Stimulated activated CD8-positive, alpha-beta memory T cell treated with anti-CD3 and anti-CD28 coated beads, Interleukin-15, amount 100 ng/mL, for 4 hours (primary cell): ENCODE results near the gene NUB1.

Source experiments
- DNase-seq, 2 donors: peaks; one replicate each; pipeline ENCODE4 v3.0.0-alpha.2; 2020; ENCODE audit warnings: low read depth in 2 of 2

NUB1 gene

DNA sequence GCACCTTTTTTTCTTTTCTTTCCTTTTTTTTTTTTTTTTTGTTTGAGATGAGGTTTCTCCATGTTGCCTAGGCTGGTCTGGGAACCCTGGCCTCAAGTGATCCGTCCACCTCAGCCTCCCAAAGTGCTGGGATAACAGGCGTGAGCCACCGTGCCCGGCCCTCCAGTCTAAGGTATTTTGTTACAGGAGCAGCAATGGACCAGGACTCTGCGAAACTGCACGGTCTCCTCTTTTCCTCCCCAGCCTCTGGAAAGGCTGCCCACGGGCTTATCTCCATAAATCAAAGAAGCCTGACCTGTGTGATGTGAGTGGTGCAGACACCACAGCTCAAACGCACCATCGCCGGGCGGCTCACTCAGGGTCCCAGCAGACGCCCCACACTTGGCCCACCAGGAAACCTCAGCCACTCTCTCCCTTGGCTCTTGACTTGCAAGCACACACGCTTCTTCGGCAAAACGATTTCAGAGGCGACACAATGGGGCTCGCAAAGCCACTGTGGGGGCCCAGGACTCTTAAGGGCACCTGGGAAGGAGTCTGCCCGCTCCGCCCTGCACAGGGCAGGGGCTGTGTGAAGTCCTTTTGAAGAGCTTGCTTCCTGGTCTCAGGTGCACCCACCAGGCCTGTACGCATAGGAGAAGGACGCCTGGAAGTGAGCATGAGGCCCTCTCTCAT lies 47.6 kb downstream of the NUB1 start:
- no peak for DNase-seq

DNA sequence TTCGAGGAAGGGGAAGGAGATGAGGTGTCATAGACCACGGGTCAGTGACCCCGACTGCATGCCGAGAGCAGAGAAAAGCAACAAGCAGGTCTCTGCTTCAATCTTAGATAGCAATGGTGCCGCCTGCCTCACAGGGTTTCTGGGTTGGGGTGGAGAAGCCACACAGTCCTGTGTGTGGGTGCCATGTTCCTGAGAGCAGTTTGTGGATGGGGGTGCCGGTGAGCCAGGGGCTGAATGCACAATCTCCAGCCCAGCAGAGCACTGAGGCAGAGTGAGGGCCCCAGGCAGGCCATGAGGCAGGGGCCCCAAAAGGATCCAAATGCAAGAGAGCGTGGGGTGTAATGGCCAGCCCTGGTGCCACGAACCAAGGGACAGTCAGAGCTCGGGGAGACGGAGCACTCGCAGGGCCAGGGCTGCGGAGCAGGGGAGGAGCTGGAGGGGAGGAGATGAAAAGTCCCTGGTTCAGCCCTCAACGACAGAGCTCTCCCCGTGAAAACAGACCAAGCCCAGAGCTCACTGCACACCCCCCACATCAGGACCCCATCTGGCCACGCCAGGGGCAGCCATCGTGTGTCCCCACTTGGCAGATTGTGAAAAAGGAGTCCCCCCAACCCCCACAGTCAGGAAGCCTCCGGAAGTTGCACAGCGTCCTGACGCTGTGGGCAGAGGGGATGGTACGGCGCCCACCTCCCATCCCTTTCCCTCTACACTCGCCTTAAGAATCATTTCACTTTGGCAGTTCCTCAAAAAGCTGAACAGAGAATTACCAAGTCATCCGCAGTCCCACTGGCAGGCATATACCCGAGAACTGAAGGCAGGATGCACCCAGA lies 48.4 kb downstream of the NUB1 start:
- DNase-seq, result no peak

DNA sequence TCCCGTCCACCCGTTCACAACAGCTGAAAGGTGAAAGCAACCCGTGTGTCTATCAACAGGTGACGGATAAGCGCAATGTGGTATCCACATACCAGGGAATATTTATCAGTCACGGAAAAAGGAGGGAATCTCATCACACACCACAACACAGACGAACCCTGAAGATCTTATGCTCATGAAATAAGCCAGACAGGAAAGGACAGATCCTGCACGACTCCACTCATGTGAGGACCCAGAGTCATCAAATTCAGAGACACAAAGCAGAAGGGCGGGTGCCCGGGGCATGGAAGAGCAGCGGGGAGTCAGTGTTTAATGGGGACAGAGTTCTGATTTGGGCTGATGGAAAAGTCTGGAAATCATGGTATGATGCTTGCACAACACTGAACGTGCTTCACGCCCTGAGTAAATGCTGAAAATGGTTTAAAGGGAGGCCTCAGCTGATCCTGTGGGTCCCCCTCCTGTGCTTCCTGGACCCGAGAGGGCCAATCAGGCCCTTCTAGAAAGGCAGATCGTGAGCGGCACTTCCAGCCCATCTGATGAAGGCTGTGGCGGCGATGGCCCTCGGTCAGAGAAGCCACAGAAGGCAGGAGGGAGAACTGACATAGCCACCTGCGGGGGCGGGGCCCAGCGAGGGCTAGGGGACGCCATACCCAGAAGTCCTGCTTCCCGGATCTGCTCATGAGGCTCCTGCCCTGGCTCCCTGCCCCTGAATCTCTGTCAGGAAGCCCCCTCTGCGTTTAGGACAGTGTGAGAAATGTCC lies 49.2 kb downstream of the NUB1 start:
- DNase-seq, result no peak

DNA sequence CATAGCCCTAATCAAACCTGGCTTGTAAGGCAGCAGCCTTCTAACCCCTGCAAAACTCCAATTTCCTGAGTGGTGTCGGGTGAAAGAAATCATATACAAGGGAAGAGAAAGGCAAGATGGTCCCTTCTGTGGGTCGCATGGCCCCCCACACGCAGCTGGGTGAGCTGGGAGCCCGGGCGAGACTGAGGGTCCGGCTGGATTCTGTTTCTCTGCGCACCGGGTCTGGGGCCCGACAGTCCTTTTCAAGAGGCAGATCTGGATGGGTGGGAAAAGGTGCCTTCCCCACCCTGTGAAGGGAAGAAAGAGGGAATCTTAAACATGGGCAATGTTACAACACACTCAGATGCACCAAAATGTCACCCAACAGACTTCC lies 49.7 kb downstream of the NUB1 start:
- DNase-seq, result no peak

DNA sequence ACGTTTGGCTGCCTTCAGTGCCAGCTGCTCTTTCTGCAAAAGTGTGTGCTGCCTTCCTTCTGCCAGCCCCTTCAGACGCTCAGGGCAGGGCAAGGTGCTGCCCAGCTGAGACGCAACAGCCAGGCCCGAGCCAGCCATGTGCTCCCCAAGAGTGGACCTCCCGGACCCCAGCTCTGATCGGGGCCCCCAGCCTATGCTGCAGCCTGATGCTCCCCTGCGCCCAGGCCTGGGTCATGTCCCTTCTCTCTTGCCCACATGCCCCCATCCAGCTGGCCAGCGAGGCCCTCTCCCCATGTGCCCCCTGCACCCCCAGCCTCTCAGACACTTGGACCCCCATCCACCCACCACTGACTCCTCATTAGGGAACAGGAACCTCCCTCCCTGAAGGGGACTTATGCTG lies 50.4 kb downstream of the NUB1 start:
- no peak for DNase-seq

DNA sequence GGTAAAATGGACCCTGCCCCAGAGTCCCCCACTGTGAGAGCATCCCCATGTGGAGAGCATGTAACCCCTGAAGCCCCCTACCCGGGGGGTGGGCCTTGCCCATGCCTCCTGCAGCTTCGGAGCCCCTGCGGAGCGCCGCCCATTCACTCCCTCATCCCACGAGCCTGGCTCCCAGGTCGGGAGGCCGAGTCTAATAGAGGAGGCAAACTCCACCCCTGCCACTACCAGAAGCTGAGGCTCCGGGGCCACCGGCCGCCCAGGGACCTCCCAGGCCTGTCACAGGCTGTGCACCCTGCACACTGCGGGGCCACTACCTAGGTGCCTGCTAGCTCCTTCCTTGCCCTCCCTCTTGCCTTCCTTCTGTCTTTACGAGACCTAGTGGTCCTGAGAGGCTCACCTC lies 50.8 kb downstream of the NUB1 start:
- no peak for DNase-seq

DNA sequence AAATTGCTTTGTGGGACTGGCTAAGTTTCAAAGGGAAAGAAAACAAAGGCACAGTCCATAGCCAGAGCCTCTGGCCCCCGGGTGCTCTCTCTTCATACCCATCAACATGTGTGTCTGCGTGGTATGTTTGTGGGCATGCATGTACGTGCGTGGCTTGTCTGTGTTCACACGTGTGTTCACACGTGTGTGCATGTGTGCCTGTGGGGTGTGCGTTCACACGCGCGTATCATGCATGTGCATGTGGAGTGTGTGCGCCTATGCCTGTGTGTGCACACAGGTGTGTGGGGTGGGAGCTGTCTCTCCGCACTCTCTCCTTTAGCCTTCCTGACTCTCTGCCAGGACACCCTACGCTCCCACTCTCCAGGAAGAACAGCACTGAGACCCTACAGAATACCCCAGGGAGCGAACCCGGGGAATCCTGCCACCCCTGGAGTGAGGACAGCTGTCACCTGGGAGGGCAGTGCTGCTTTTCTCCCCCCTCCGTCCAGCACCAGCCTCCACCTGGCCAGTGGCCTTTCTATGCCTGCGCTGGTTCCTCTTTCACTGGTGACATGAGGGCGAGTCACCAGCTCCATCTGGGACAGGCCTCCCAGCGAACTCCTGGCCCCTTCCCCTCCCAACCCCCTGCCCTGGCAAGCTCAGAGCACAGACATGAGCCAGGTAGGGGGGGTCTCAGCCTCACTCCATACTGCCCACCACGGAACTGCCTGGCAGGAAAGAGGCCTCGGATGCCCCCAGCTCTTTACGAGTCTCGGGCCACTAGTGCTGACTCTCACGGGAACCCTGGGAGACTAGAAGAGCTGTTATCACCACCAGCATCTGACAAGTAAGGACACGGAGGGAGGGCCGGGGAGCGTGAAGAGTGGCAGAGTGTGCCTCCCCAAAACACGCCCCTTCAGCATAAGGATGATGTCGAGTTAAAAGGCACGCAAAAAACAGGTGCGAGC lies 51.7 kb downstream of the NUB1 start:
- no peak for DNase-seq

DNA sequence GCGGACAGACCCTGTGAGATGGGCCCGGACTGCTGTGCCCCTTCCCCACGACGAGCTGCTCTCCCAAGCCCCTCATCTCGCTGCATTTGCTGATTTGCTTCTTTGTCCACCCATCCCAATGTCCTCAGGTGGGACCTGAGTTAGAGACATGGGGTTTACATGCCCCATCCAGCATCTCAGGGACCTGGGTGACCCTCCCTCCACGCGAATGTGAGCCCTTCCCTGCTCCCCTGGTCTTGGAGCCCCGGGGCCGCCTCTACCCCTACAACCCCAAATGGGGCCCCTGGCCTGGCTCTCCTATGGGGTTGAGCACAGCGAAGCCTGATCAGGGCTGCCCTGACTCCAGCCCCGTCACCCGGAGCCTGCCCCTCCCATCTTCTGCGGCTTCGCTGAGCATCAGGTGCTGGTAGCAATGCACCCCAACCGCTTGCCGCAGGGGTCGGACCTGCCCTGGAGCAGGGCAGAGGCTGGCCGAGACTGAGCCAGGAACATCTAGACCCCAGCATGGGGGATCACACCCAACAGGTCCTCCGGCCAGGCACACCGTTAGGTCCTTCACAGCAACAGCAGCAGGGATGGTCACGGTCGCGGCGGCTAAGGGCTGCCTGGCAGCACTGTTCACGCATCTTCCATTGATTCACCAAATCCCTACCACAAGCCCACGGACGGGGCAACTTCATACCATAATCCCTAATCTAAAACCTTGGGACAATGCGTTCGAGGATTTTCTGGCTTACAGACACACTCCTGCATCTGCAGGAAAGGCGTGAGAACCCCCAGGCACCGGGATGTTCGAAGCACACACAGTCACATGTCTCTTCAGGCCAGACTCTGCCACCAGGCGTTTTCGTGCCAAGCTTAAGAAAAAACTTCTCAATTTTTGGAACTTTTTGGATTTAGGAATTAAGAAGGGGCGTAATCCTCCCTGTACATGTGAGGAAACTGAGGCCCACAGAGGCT lies 52.7 kb downstream of the NUB1 start:
- DNase-seq, result no peak

DNA sequence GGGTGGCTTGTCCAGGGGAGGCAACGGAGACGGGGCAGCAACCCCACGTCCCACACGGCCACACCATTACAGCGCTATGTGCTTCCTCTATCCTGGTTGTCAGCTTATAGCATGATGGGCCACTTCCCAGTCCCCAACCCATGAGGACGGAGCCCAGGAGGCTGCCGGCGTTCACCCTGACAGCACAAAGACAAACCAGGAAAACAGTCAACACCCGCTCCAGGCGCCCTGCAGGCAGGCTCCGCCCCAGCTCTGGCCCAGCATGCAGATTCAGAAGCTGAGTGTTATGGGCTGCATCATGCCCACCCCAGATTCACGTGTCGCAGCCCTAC lies 53.4 kb downstream of the NUB1 start:
- DNase-seq, result no peak

DNA sequence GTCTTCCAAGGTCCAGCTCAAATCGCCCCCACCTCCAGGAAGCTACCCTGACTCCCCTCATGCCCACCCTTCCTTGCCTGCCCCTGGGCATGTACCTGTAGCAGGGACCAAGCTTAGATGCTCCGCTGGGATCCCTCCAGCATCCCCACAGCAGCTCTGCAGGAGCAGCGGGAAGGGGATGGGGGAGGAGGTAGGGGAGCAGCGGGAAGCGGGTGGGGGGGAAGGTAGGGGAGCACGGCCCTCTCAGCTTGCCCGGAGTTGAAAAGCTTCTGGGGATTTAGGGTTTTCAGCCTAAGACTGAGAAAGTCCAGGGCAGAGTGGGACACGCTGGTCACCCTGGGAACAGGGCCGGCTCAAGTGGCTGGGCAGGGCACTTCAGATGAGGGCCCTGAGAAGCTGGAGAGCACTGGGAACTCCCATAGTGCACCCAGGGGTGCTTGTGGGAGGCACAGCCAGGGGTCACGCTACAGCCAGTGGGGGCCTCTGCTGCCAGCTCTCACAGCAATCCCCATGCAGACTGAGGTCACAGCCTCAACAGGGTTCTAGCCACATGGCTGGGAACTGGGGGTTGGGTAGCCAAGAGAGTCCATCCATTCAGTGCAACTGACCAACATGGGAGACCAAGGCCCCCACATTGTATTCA lies 54.8 kb downstream of the NUB1 start:
- no peak for DNase-seq

DNA sequence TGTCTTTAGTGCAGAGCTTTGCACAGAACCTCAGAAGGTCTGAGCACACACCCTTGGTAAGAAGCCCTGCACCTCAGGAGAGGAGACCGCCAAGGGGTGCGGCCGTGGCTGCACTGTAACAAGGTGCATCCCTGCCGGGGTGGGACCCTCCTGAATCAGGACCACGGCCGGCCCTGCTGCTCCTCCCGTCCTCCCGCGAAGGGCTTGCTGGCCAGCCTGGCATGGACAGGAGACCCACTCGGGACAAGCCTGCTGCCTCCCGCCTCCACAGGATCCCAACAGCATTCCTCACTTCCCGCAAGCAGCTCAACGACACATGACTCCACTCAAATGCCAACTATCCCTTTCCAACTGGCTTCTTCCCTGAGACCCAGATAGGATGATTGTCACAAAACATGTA lies 55.4 kb downstream of the NUB1 start:
- no peak for DNase-seq

DNA sequence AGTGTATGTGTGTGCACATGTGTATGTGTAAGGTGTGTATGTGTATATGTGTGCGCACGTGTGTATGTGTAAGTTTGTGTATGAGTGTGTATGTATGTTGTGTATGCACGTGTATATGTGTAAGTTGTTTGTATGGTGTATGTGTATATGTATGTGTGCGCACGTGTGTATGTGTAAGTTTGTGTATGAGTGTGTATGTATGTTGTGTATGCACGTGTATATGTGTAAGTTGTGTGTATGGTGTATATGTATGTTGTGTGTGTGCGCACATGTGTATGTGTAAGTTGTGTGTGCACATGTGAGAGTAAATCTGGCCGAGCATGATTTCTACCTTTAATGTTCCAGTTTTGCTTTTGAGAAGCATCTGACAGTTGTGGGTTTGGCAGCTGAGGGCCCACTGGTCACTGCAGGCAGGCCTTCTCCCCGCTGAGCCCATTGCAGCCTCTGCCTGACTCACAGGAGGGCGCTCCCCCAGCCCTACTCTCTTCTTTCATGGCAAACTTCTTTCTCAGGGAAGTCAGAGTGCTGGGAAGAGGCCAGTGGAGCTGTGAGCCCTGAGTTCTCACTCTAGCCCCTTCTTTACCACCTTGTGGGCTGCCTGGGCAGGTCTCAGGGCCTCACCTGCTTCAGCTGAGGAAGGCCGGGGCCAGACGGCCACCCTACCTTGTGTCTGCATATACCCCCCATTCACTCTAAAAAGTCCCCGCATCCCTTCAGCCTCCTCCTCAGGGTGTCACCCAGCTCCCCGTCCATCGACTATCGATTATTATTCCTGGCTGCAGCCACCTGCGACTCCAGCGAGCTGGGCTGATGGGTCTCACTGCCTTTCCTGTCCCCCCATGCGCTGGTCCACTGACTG lies 57.1 kb downstream of the NUB1 start:
- no peak for DNase-seq

DNA sequence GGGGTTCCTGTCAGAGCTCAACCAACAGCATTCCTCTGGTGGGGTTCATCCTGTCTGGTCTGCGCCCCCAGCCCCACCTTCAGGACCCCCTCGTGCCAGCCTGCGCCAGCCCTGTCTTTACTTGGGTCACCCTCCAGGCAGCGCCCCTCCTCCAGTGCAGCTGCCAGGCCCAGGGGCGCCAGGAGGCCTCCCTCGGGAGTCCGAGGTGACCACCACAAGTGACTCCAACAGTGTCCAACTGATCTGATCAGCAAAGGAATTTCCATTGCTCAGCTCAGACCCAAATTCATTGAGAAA lies 57.6 kb downstream of the NUB1 start:
- no peak for DNase-seq

DNA sequence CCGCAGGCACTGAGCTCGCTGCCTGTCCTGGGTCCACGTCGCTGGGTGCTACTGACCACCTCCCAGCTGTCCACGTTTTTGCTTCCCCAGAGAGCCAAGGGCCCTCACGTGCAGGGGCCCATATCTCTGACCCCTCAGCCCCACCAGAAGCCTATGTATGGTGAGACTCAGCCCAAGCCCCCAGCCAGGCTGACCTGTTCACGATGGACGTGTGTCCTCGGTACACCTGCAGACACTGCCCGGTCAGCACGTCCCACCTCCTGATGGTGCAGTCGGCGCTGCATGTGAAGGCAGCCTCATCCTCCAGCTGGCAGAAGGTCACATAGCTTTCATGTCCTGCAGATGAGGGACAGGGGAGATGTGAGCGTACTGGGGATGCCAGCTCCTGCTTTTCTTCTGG lies 58.3 kb downstream of the NUB1 start:
- no peak for DNase-seq

DNA sequence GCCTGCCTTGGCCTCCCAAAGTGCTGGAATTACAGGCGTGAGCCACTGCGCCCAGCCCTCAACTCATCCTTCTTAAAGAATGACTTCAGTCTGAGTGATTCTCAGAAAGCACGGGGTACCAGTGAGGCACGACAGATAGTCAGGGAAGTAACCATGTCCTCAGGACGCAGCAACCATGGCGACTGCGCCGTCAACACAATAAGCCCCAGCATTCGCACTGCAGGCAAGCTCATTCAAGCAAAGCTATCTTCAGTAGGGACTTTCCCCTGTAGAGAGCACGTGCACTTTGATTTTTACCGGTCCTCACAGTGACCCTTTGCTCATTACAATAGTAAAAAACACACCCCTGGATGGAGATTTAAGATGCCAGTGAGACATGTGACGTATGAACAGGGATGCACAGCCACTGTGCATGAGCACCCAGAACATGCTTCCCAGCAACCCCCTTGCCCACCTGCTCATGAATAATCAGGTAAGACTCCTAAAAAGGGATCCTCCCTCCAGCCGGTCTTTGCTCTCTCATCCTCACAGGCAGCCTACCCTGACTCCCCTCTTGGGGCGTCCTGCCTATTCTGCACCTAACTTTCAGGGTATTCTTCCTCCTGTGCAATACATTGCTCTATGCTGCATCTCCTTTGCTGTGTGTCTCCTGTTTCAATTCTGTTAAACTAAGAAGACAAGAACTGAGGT lies 59.2 kb downstream of the NUB1 start:
- DNase-seq, result no peak

DNA sequence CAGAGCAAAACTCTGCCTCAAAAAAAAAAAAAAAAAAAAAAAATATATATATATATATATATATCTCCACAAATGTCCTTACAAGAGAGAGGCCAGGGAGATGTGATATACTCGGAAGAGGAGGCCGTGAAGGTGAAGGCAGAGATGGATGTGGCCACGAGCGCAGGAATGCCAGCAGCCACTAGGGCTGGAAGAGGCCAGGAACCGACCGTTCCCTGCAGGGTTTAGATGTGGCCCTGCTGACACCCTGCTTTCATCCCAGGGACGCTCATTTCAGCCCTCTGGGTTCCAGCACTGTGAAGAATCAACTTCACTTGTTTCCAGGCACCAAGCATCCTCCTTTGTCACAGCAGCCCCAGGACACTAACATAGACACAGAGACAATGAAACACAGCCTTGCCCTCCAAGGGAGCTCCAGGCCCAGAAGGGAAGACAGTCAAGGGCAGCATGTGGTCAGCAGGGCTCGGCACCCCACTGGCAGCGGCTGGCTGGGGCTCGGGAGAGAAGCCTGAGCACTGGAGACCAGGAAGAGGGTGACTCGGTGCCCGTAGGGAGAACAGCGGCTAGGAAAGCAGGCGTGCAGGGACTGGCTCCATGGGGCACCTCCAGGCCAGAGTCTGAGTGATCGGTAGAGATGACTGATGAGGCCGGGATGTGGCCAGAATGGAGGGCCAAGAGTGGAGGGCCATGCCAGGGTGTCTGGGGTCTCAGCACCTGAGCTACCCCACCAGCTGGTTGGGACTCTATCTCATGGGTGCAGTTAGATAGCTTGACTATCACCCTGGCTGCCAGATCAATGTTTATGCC lies 60.6 kb downstream of the NUB1 start:
- no peak for DNase-seq

DNA sequence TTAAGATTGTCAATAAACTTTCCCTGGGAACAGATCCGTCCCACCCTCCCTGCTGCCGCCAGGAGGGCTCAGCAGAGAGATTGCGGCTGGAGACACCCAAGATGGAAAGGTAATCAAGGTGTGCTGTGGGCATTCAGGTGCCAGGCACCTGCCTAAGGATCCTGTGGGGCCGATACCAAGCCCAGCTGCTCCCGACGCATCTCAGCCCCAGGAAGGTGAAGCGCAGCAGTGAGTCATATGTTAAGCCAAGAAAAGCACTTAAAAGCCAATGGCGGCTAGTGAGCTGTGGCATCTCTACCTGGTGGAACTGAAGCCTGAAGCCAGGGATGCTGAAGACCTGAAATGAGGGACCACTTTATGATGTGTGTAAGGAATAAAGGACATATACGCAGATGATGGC lies 62.2 kb downstream of the NUB1 start:
- no peak for DNase-seq
